HAP-1 (cell line): Measurements from ENCODE around the gene AMBRA1.

ENCODE experiments used
- DNase-seq, 2 experiments: peaks; one replicate each; pipeline ENCODE4 v3.0.0-alpha.2; 2016 to 2020; ENCODE audit warnings: low spot score in 2 of 2
- H3K27me3 ChIP-seq: fragments of 250-450 bp; sonication (Bioruptor Pico); 2 replicates; pipeline ENCODE4 v1.5.1; 2020; ENCODE audit warnings: low read depth, mild to moderate bottlenecking, moderate library complexity
- H3K36me3 ChIP-seq: fragments of 250-450 bp; sonication (Bioruptor Pico); replicated peaks from 2 replicates; pipeline ENCODE4 v1.5.1; 2020; ENCODE audit warnings: mild to moderate bottlenecking
- H3K4me1 ChIP-seq: fragments of 250-450 bp; sonication (Bioruptor Pico); 2 replicates; pipeline ENCODE4 v1.5.1; 2020; ENCODE audit warnings: mild to moderate bottlenecking
- H3K4me3 ChIP-seq: fragments of 250-450 bp; sonication (Bioruptor Pico); 2 replicates; pipeline ENCODE4 v1.5.1; 2020; ENCODE audit warnings: mild to moderate bottlenecking, moderate library complexity
- H3K9me3 ChIP-seq: fragments of 250-450 bp; sonication (Bioruptor Pico); 2 replicates; pipeline ENCODE4 v1.5.1; 2020; ENCODE audit warnings: mild to moderate bottlenecking, moderate library complexity
- in situ Hi-C: fragments of 300-500 bp; cut with MboI; formaldehyde crosslinking; loops from 3 replicates; pipeline ENCODE4 v1.14.3; 2020; ENCODE audit warnings: low sequenced_read_pairs, inconsistent platforms, mixed read lengths

Gene AMBRA1

GRCh38 chr11:46506483-46506791 is 87.4 kb downstream of the AMBRA1 start:
- Histone ChIP-seq H3K27me3 (no peaks in the 10 kb centered on the region), H3K4me1 (no peaks in the 10 kb centered on the region), H3K9me3 (no peaks in the 10 kb centered on the region), H3K4me3 (no peak overlapping the region), H3K36me3 (no peaks in the 10 kb centered on the region)
- no peak for DNase-seq
- in situ Hi-C loops: no loop called here

GRCh38 chr11:46505741-46506482 is 87.9 kb downstream of the AMBRA1 start:
- no peaks in the 10 kb centered on the region for H3K9me3 ChIP-seq
- in situ Hi-C loops: no loop called here
- no peaks in the 10 kb centered on the region for H3K27me3 ChIP-seq
- no peaks in the 10 kb centered on the region for H3K4me1 ChIP-seq
- DNase-seq: no peak
- no peak overlapping the region for H3K4me3 ChIP-seq
- no peaks in the 10 kb centered on the region for H3K36me3 ChIP-seq

GRCh38 chr11:46504817-46505613 is 88.8 kb downstream of the AMBRA1 start:
- no peak for DNase-seq
- in situ Hi-C loops: no loop called here
- Histone ChIP-seq H3K36me3 (no peaks in the 10 kb centered on the region), H3K9me3 (no peaks in the 10 kb centered on the region), H3K4me1 (no peaks in the 10 kb centered on the region), H3K27me3 (no peaks in the 10 kb centered on the region), H3K4me3 (no peak overlapping the region)

- DNase-seq: no peak
- no peaks in the 10 kb centered on the region for H3K4me1 ChIP-seq
- H3K9me3 ChIP-seq: no peaks in the 10 kb centered on the region
- no peaks in the 10 kb centered on the region for H3K27me3 ChIP-seq
- no peaks in the 10 kb centered on the region for H3K36me3 ChIP-seq
- in situ Hi-C loops: no loop called here
- no peak overlapping the region for H3K4me3 ChIP-seq
Observed at GRCh38 chr11:46499821-46500220, 94.0 kb downstream of the AMBRA1 start.

- no peaks in the 10 kb centered on the region for H3K4me1 ChIP-seq
- no peak overlapping the region for H3K4me3 ChIP-seq
- in situ Hi-C loops: no loop called here
- H3K9me3 ChIP-seq: no peaks in the 10 kb centered on the region
- no peaks in the 10 kb centered on the region for H3K27me3 ChIP-seq
- no peaks in the 10 kb centered on the region for H3K36me3 ChIP-seq
- DNase-seq: no peak
Observed at GRCh38 chr11:46498968-46499367, 94.9 kb downstream of the AMBRA1 start.

GRCh38 chr11:46498179-46498578 is 95.6 kb downstream of the AMBRA1 start:
- no peaks in the 10 kb centered on the region for H3K9me3 ChIP-seq
- no peaks in the 10 kb centered on the region for H3K27me3 ChIP-seq
- no peak for DNase-seq
- H3K4me1 ChIP-seq: no peaks in the 10 kb centered on the region
- no peaks in the 10 kb centered on the region for H3K36me3 ChIP-seq
- no peak overlapping the region for H3K4me3 ChIP-seq
- in situ Hi-C loops: no loop called here

GRCh38 chr11:46497498-46497897 is 96.3 kb downstream of the AMBRA1 start:
- in situ Hi-C loops: no loop called here
- Histone ChIP-seq H3K36me3 (no peaks in the 10 kb centered on the region), H3K27me3 (no peaks in the 10 kb centered on the region), H3K4me1 (no peaks in the 10 kb centered on the region), H3K4me3 (no peak overlapping the region), H3K9me3 (no peaks in the 10 kb centered on the region)
- no peak for DNase-seq

- Histone ChIP-seq H3K27me3 (no peaks in the 10 kb centered on the region), H3K9me3 (no peaks in the 10 kb centered on the region), H3K4me3 (no peak overlapping the region), H3K36me3 (no peaks in the 10 kb centered on the region), H3K4me1 (no peaks in the 10 kb centered on the region)
- DNase-seq: no peak
- in situ Hi-C loops: no loop called here
Observed at GRCh38 chr11:46493791-46494190, 100.0 kb downstream of the AMBRA1 start.

- in situ Hi-C loops: no loop called here
- no peaks in the 10 kb centered on the region for H3K9me3 ChIP-seq
- no peaks in the 10 kb centered on the region for H3K4me1 ChIP-seq
- no peak overlapping the region for H3K4me3 ChIP-seq
- no peaks in the 10 kb centered on the region for H3K27me3 ChIP-seq
- no peaks in the 10 kb centered on the region for H3K36me3 ChIP-seq
- no peak for DNase-seq
Observed at GRCh38 chr11:46492532-46492931, 101.3 kb downstream of the AMBRA1 start.

GRCh38 chr11:46491661-46492330 is 102.0 kb downstream of the AMBRA1 start:
- H3K27me3 ChIP-seq: no peaks in the 10 kb centered on the region
- H3K4me3 ChIP-seq: no peak overlapping the region
- in situ Hi-C loops: no loop called here
- DNase-seq: no peak
- no peaks in the 10 kb centered on the region for H3K9me3 ChIP-seq
- no peaks in the 10 kb centered on the region for H3K36me3 ChIP-seq
- H3K4me1 ChIP-seq: no peaks in the 10 kb centered on the region

GRCh38 chr11:46490666-46491065 is 103.2 kb downstream of the AMBRA1 start:
- H3K36me3 ChIP-seq: no peaks in the 10 kb centered on the region
- no peaks in the 10 kb centered on the region for H3K4me1 ChIP-seq
- H3K27me3 ChIP-seq: no peaks in the 10 kb centered on the region
- in situ Hi-C loops: no loop called here
- no peaks in the 10 kb centered on the region for H3K9me3 ChIP-seq
- H3K4me3 ChIP-seq: no peak overlapping the region
- DNase-seq: no peak

GRCh38 chr11:46489656-46490560 is 103.9 kb downstream of the AMBRA1 start:
- Histone ChIP-seq H3K36me3 (no peaks in the 10 kb centered on the region), H3K27me3 (no peaks in the 10 kb centered on the region), H3K4me1 (no peaks in the 10 kb centered on the region), H3K4me3 (no peak overlapping the region), H3K9me3 (no peaks in the 10 kb centered on the region)
- in situ Hi-C loops: no loop called here
- no peak for DNase-seq

- in situ Hi-C loops: no loop called here
- DNase-seq: no peak
- no peak overlapping the region for H3K4me3 ChIP-seq
Observed at GRCh38 chr11:46485856-46486443, 107.9 kb downstream of the AMBRA1 start.

More at GRCh38 chr11:46485856-46486443, 107.9 kb downstream of the AMBRA1 start:
- Histone ChIP-seq H3K9me3 (no peaks in the 10 kb centered on the region), H3K36me3 (no peaks in the 10 kb centered on the region), H3K27me3 (no peaks in the 10 kb centered on the region), H3K4me1 (no peaks in the 10 kb centered on the region)
